Keratinocyte (primary cell): ENCODE data around the gene RASIP1. TPM values are rescaled to one million over a fixed set of nuclear protein-coding genes. Genes with fewer than 3 reads are reported as not detected.

Experiments used
- DNase-seq: peaks from one replicate; pipeline ENCODE4 v3.0.0-alpha.2; 2011; ENCODE audit warnings: low read depth, missing footprints, low spot score
- FAIRE-seq: peaks from 2 replicates; lab custom pipeline; 2011; peaks lifted over from hg19 to GRCh38; lab: Jason Lieb, UNC
- H2AFZ ChIP-seq: 2 replicates; pipeline ENCODE4 v1.6.0; 2012; ENCODE audit warnings: low read length, control low read depth, inconsistent platforms; ENCODE audit not compliant: control insufficient read depth
- H3K27ac ChIP-seq: 2 replicates; pipeline ENCODE4 v1.5.1; 2011; ENCODE audit warnings: low read length; ENCODE audit not compliant: control insufficient read depth, insufficient read depth
- H3K27me3 ChIP-seq: 3 replicates; pipeline ENCODE4 v1.6.0; 2011; ENCODE audit warnings: low read length; ENCODE audit not compliant: control insufficient read depth, insufficient read depth; ENCODE audit errors: extremely low read depth
- H3K36me3 ChIP-seq, 2 experiments: 2 replicates in 1 of 2; 3 replicates in 1 of 2; pipeline ENCODE4 v1.5.1; 2011; ENCODE audit warnings: low read length in 2 of 2, mild to moderate bottlenecking in 1 of 2; ENCODE audit not compliant: control insufficient read depth in 2 of 2, insufficient read depth in 2 of 2; ENCODE audit errors: extremely low read depth in 1 of 2
- H3K4me1 ChIP-seq: 3 replicates; pipeline ENCODE4 v1.5.1; 2011; ENCODE audit warnings: low read length; ENCODE audit not compliant: control insufficient read depth, insufficient read depth; ENCODE audit errors: extremely low read depth
- H3K4me2 ChIP-seq: 3 replicates; pipeline ENCODE4 v1.6.0; 2011; ENCODE audit warnings: low read depth, low read length; ENCODE audit not compliant: control insufficient read depth, insufficient read depth; ENCODE audit errors: extremely low read depth
- H3K4me3 ChIP-seq, 3 experiments: fragments of 200-600 bp in 1 of 3; sonication (generic) in 1 of 3; 2 replicates in 2 of 3; 3 replicates in 1 of 3; pipeline ENCODE4 v1.5.1; 2011 to 2016; ENCODE audit warnings: low read length in 3 of 3, mild to moderate bottlenecking in 3 of 3, control low read depth in 2 of 3, inconsistent platforms in 1 of 3, low read depth in 1 of 3, mixed read lengths in 1 of 3, mixed run types in 1 of 3, moderate library complexity in 1 of 3; ENCODE audit not compliant: control insufficient read depth in 2 of 3, insufficient read depth in 2 of 3; ENCODE audit errors: extremely low read depth in 1 of 3
- H3K79me2 ChIP-seq: 2 replicates; pipeline ENCODE4 v1.6.0; 2012; ENCODE audit warnings: low read length; ENCODE audit not compliant: control insufficient read depth, insufficient read depth
- H3K9ac ChIP-seq: 3 replicates; pipeline ENCODE4 v1.6.0; 2011; ENCODE audit warnings: low read length; ENCODE audit not compliant: control insufficient read depth, insufficient read depth; ENCODE audit errors: extremely low read depth
- H3K9me1 ChIP-seq: 3 replicates; pipeline ENCODE4 v1.6.0; 2011; ENCODE audit warnings: low read length; ENCODE audit not compliant: control insufficient read depth, insufficient read depth; ENCODE audit errors: extremely low read depth
- H3K9me3 ChIP-seq: 2 replicates; pipeline ENCODE4 v1.5.1; 2012; ENCODE audit warnings: low read depth, low read length; ENCODE audit not compliant: control insufficient read depth
- H4K20me1 ChIP-seq: 3 replicates; pipeline ENCODE4 v1.6.0; 2011; ENCODE audit warnings: low read length; ENCODE audit not compliant: control insufficient read depth, insufficient read depth; ENCODE audit errors: extremely low read depth
- EZH2 ChIP-seq: IDR thresholded peaks from one replicate; pipeline ENCODE4 v1.6.1; 2012; ENCODE audit warnings: inconsistent platforms, mild to moderate bottlenecking, low read length, moderate library complexity
- dilution Hi-C: fragments of 300-500 bp; cut with MboI; formaldehyde crosslinking; loops from one replicate; pipeline ENCODE4 v1.7.0; 2020; ENCODE audit warnings: low sequenced_read_pairs; ENCODE audit not compliant: extremely low pct_ligation_motif_present
- polyA plus RNA-seq, 5 experiments: library from polyadenylated mRNA; depleted of rRNA in 3 of 5; stranded (reverse) in 3 of 5; stranded (forward) in 1 of 5; unstranded in 1 of 5; fragments of >200 nt; gene quantifications; 1 replicate in 1 of 5; 2 replicates in 3 of 5; 3 replicates in 1 of 5; pipeline versions ENCODE4 v1.2.1 to v1.2.3, GENCODE V29; 2011 to 2012; ENCODE audit warnings: missing spikeins in 2 of 5, low read depth in 1 of 5, low replicate concordance in 1 of 5
- TF ChIP-seq, protein P1 (sequence below), 3 experiments: IDR thresholded peaks in 1 of 3; conservative IDR thresholded peaks in 1 of 3; optimal IDR thresholded peaks in 1 of 3; 2 replicates in 2 of 3; 3 replicates in 1 of 3; pipeline versions ENCODE3 to v1.5.1; 2011; ENCODE audit warnings: low read length in 3 of 3, mild to moderate bottlenecking in 3 of 3, moderate library complexity in 2 of 3, control low read depth in 1 of 3, inconsistent platforms in 1 of 3; ENCODE audit not compliant: insufficient read depth in 2 of 3; ENCODE audit errors: extremely low read depth in 1 of 3

The RASIP1 gene
- polyA plus RNA-seq, 1 donor (not counting 4 experiments of a cell fraction or from before 2014, with no cell fraction given): 2.3 TPM

DNA sequence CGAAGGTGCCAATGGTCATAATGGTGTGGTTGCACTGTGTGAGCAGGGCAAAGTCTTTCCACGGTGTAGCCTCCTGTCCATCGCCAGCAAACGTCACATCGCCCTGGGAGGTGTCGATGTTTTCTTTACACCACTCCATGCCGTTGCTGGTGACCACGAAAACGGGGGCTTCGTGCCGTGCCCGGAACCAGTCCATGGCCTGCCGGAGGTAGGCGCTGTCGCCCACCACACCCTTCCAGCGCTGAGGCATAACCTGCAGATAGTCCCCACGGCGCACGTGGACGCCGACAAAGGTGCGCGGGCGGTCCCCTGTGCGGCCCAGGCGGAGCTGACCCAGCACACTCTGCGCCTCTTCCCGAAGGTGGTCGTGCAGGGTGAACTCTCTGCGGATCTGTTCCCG, 9.9 kb upstream of the RASIP1 start:
- FAIRE-seq (no peak), DNase-seq (no peak)
- no peaks in the 10 kb centered on the region for H4K20me1 ChIP-seq
- no peak overlapping the region for H2AFZ ChIP-seq
- TF ChIP-seq, protein P1, sequence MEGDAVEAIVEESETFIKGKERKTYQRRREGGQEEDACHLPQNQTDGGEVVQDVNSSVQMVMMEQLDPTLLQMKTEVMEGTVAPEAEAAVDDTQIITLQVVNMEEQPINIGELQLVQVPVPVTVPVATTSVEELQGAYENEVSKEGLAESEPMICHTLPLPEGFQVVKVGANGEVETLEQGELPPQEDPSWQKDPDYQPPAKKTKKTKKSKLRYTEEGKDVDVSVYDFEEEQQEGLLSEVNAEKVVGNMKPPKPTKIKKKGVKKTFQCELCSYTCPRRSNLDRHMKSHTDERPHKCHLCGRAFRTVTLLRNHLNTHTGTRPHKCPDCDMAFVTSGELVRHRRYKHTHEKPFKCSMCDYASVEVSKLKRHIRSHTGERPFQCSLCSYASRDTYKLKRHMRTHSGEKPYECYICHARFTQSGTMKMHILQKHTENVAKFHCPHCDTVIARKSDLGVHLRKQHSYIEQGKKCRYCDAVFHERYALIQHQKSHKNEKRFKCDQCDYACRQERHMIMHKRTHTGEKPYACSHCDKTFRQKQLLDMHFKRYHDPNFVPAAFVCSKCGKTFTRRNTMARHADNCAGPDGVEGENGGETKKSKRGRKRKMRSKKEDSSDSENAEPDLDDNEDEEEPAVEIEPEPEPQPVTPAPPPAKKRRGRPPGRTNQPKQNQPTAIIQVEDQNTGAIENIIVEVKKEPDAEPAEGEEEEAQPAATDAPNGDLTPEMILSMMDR (optimal IDR thresholded peaks at IDR 0.05 in 1 of 3, IDR thresholded peaks at IDR 0.05 in 1 of 3, conservative IDR thresholded peaks at IDR 0.05 in 1 of 3; ENCODE audit: extremely low read depth in 1 of 3, insufficient read depth in 2 of 3, low read length in 3 of 3): no peak
- no peak for TF ChIP-seq EZH2
- H3K4me3 ChIP-seq: no peak overlapping the region
- no peaks in the 10 kb centered on the region for H3K9me3 ChIP-seq
- no peak overlapping the region for H3K9ac ChIP-seq
- no peaks in the 10 kb centered on the region for H3K27me3 ChIP-seq
- no peak overlapping the region for H3K4me2 ChIP-seq
- peaks cover 13 to 19% of the 10 kb centered on the region in 2 experiments for H3K36me3 ChIP-seq
- peaks cover 7% of the 10 kb centered on the region for H3K4me1 ChIP-seq
- H3K9me1 ChIP-seq: peaks cover 4% of the 10 kb centered on the region
- H3K27ac ChIP-seq: no peak overlapping the region
- dilution Hi-C loops: no loop called here
- peaks cover 21% of the 10 kb centered on the region for H3K79me2 ChIP-seq

DNA sequence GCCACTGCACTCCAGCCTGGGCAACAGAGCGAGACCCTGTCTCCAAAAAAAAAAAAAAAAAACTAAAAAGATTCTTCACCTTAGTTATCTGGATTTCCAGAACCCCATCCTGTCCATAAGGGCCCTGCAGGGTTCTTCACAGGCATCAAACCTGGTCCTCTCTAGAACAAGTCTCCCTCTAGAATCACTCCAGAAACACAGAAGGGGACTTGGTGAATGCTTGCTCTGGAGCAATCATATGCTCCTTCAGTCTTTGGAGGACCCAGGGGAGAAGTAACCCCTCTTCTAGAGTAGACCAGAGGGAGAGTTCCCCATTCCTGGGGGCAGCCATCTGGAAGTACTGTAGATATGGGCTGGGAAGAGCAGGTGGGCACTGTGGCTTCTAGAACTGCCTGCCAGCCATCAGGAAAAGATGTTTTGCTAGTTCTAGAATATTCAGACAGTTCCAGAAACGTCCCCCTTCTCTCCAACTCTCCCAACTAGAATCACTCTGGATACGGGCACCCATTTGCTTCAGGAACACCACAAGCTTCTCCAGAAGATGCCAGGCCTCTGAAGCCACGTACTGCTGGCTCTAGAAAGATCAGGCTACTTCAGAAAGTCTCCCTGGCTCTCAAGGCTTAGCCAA, 9.3 kb upstream of the RASIP1 start:
- no peak overlapping the region for H3K9ac ChIP-seq
- no peak overlapping the region for H3K27ac ChIP-seq
- no peaks in the 10 kb centered on the region for H4K20me1 ChIP-seq
- no peaks in the 10 kb centered on the region for H3K27me3 ChIP-seq
- dilution Hi-C loops: no loop called here
- H3K4me3 ChIP-seq: no peak overlapping the region
- H3K4me2 ChIP-seq: no peak overlapping the region
- FAIRE-seq (no peak), DNase-seq (no peak)
- H3K36me3 ChIP-seq: peaks cover 13 to 19% of the 10 kb centered on the region in 2 experiments
- TF ChIP-seq, protein P1 (optimal IDR thresholded peaks at IDR 0.05 in 1 of 3, IDR thresholded peaks at IDR 0.05 in 1 of 3, conservative IDR thresholded peaks at IDR 0.05 in 1 of 3; ENCODE audit: extremely low read depth in 1 of 3, insufficient read depth in 2 of 3, low read length in 3 of 3): no peak
- no peak for TF ChIP-seq EZH2
- H2AFZ ChIP-seq: no peak overlapping the region
- H3K9me3 ChIP-seq: no peaks in the 10 kb centered on the region
- H3K4me1 ChIP-seq: peaks cover 4% of the 10 kb centered on the region
- H3K9me1 ChIP-seq: peaks cover 4% of the 10 kb centered on the region
- H3K79me2 ChIP-seq: peaks cover 21% of the 10 kb centered on the region
